Stimulated activated CD4-positive, alpha-beta T cell treated with anti-CD3 and anti-CD28 coated beads, Interleukin-2, amount 100 ng/mL, for 48 hours (primary cell): ENCODE measurements around the gene INTS6.
"Not testable (repeated sequence)": the region's sequence is repeated elsewhere in the genome, so short reads cannot be mapped to it uniquely, and the experiment has no call there.

ENCODE experiments used
- DNase-seq, 2 donors: peaks; one replicate each; pipeline ENCODE4 v3.0.0-alpha.2; 2020

INTS6 gene

DNA sequence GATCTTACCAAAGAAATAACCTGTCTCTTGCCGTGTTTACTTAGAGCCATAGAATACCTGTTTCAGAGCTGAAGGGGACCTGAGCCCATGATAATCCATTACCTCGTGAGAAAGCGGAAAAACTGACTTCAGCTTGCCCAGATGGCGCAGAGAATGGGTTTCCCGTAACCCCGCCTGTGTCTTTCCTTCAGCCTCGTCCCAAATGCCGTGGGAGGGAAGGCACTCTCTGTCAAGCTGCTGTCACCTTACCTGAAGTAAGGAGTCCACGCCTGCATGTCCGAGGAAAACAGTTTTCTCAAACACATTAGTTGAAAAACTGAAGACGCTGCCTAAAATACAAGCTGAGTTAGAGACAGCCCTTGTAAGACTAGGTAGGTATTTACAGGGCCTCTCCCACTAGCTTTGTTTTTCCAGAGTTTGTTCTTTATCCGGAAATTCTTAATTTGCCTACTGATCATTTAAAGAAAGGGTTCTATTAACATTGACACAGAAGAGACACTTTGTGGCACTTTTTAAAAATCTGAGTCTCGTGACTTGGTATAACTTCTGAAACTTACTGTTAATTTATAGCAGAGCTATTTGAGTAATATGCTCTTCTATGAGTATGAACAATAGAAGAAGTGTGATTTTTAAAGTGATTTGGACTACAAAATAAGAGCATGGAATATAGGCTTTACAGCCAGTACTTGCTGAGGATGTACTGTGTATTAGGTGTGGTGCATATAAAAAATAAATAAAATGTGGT, 1.3 kb upstream of the INTS6 start:
- DNase-seq: peak; percentile 14 to 31

DNA sequence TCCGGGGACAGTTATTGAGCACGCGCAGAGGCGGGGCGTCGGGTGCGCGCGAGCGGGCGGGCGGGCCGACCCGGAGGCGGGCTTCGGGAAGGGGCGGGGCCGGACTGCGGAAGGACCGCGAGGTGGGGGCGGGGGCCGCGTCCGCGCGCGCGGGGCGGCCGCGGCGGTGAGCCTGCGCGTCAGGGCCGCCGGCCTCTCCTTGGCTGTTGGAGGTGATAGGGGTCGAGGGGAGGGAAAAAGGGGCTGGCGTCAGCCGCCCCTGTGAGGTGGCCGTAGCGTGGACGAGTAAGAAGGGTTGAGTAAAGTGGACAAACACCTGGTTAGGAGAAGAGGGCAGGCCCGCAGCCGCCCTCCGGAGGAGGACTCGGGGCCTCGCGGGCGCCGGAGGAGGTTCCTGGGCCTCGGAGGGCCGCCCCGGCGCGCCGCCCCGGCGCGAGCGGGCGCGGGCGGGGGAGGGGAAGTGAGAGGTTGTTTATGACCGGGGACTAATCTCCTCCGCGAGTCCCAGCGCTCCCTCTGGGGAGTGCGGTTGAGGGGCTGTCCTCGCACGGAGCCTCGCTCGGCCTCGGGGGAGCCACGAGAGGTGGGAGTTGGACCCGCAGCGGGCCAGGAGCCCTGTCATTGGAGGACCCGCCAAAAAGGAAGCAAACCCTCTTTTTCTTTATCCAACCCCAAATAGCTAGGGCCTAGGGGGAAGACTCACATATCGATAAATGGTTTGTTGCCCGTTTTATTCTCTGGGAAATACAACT, 547 bp upstream of the INTS6 start:
- DNase-seq: peak; percentile 74

DNA sequence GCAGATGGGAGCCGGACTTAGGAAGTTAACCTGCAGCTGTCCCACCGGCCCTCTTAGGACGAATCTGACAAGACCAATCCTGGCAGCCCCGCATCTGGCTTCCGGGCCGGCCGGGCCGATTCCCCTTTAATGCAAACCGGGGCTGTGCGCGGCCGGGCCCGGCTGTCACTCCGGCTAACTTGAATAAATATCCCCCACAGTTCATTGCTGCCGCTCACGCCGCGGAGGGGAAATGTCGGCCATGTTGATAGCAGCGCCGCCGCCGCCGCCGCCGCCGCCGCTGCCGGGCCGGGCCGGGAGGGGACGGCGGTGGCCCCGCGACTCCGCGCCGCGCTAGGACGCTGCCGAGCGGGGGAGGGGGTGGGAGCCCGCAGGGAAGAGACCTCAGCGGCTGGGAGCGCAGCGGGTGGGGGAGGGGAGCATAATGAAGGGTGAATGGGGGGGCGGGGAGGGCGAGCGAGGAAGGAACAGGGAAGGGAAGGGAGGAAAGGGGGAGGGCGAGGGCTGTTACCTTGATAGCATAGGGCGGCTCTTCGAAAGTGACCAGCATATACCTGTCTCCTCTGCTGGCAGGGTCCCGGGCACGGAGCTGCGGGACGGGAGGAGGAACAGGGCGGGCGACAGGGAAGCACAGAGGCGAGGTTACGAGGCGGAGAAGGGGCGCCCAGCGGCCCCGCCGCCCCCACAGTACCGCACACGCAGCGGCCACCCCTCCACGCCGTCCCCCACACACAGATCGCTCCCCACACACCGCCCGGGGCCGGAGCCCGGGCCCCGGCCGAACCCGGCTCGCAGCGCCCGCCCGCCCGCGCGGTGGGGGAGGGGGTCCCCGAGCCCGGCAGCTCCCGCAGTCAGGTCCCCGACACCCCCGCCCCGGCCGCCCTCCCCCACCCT, 1.1 kb downstream of the INTS6 start:
- DNase-seq: peak; percentile 63 to 66

DNA sequence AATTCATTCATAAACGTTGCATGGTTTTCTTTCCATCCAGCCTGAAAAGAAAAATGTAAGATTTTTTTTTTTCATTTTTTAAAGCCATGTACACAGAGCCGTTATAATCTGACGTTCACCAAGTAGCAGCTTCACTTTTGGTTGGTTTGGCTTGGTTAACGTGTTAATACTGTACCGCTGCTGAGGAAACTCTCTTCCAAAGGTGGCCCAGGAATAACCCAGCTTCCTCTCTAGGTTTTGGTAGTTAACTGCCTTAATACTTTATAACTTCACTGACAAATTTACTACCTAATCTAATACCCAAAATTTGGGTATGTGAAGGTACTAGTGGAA, 1.7 kb downstream of the INTS6 start:
- DNase-seq: no peak

DNA sequence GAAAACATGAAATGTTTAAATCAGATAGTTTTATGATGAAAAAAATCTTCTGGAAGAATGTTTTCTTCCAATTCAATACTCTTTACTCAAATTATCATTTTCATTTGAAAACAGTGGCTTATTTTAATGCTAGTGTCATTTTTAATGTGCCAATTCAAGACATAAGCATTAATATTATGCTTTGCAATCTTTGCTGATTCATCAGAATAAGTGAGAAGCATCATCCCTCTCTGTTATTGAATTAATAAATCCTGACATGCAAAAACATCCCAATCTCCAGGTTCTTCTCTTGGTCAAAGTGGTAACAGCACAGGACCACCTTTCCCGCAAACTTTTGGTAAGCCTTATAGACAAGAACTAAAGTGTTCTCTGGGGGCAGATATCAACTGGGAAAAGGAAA, 3.8 kb downstream of the INTS6 start:
- no peak for DNase-seq

DNA sequence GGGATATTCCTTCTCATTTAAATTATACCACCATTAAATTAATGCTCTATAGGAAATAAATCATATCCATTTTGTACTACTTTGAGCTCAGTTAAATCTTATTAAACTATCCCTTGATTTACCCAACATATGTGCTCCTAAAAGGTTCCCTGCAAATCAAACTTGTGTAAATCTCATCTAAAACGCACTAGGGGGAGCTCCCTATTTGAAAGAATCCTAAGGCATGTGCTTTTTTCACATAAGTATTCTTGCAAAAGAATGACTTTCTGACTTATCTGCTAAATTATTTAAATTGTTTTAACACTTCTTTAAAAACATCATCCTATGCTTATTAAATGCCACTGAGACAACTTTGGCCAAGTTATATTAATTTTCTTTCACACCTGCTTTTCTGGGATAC, 7.9 kb downstream of the INTS6 start:
- no peak for DNase-seq

DNA sequence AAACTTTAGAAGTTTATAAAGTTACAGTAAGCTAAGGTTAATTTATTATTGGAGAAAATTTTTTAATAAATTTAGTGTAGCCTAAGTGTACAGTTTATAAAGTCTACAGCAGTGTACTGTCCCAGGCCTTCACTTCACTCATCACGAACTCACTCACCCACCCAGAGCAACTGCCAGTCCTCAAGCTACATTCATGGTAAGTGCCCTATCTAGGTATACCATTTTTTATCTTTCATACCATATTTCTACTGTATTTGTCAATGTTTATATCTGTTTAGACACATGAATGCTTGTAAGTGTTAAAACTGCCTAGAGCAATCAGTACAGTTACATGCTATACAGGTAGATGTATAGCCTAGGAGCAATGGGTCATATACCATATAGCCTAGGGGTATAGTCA, 12.5 kb downstream of the INTS6 start:
- DNase-seq: no peak

DNA sequence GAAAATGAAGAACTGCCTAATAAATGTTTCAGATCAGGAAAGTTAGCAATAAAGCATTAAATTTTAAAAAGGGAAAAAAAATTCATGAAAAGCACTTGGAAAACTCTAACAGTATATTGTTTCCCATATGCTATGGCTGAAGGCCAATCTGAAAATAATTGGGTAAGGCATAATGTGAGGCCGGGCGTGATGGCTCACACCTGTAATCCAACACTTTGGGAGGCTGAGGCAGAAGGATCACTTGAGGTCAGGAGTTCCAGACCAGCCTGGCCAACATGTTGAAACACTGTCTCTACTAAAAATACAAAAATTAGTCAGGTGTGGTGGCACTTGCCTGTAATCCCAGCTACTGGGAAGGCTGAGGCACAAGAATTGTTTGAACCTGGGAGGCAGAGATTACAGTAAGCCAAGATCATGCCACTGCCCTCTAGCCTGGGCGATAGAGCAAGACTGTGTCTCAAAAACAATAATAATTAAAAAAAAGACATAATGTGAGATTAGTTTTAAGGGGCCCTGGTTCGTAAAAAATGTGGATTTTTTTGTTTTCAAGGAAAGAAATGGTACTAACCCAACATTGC, 15.2 kb downstream of the INTS6 start:
- no peak for DNase-seq

DNA sequence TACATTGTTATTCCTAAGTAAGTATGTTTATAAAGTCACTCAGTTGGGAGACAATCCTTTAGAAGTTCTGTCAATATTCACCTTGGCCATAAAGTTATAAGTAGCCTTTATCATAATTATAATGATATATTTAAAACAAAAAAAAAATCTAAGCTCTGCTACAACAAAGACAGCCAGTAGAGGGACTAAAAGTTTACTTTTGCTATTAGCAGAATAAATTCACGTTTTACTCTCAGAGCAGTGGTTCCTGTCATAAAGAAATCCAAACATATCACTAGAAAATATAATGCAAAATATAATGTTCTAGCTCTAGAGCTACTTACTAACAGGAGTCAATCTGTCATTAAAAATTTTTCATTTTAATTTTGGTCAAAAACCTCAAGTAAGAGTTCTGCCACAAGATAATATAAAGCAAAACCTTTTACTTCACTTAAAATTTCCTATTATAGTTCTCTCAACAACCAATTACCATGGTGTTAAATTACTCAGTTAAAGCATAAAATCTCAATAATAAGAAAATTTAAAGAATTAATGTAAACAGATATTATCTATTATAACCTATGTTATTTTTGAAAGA, 17.7 kb downstream of the INTS6 start:
- no peak for DNase-seq

DNA sequence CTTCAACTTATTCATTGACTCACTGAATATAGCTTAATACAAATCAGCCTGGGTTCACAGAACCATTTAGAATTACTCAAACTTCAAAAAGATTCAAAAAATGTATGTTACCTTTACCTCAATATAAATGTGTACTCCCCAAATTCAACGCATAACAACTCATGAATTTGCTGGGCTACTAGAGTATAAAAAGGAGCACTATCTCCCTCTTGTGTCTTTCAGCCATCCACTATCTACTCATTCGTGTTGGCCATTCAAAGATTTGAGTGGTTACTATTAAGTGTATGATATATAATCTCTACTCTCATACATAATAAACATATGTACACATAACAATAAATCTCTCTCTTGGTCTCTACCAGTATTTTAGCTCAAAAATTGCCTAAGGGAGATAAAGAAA, 20.3 kb downstream of the INTS6 start:
- DNase-seq: no peak

DNA sequence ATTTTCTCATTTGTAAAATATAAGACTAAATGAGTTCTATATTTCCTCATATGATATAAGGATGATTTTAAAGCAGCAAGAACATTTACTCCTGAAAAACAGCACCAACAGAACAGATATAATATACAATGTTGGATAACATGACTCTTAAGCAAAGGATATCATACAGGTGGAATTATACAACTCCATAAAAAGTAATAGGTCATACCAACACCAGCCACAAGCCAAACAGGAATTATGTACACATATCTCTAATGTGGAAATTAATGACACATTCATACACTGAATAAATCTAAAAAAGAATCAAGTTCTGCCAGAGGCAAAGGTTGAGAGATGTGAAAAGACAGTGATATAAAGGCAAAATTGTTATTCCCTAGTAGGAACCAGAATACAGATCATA, 25.9 kb downstream of the INTS6 start:
- DNase-seq: no peak

DNA sequence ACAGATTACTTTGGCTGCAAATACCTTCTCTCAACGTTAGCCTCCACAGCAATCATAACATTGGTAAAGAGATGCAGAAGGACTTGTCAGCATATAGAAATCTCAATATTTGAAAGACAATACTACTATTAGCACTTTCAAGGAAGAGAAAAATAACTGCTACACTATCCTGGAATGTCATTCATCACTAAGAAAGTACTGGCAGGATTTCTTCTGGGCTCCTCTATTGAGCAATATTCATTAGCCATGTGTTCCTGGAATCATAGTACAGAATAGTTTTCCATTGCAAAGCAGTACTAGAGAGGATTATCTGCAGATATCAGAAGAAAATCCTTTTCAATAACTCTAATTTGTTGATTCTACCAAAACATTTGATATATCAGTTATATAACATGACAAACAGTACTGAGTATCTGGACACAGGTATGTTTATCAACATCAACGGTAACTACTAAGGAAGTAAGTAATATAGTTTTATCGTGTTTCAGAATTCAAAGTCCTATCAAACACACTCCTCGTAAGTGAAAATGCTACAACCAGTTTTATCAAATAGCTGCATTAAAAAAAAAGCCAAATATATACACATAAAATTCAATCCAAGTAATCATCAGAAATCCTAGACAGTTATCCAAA, 27.3 kb downstream of the INTS6 start:
- no peak for DNase-seq

DNA sequence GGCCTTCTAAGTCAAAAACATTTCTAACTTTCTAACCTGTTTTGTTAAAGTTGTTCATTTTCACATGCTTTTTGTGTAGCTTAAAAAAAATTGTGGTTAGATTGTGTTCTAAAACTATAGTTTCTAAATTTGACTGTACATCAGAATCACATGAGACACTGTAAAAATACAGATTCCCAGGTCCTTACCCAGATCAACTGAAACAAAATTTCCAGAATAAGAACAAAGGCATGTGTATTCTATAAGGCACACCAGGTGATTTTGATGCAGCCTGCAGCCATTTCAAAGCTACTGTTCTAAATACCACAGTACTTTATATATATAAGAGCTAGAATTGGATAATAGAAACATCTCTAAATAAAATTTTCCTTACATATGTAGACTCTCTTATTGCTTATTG, 29.1 kb downstream of the INTS6 start:
- DNase-seq: no peak

DNA sequence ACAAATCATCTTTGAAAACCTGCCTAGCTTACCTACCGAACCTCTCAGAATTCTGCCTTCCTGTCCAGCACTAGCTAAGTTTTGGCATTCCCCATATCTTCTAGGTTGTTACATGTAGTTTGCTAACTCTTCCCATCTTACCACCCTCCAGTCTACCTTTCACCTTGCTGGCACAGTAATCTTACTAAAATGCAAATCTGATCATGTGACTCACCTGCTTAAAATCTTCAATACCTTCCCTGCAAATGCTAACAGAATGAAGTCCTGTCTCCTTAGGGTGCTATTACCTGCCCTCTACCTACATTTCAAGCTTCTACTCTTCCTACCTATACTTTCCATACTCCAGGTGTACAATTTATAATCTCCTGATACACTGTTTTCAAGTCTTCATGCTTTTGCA, 30.4 kb downstream of the INTS6 start:
- no peak for DNase-seq

DNA sequence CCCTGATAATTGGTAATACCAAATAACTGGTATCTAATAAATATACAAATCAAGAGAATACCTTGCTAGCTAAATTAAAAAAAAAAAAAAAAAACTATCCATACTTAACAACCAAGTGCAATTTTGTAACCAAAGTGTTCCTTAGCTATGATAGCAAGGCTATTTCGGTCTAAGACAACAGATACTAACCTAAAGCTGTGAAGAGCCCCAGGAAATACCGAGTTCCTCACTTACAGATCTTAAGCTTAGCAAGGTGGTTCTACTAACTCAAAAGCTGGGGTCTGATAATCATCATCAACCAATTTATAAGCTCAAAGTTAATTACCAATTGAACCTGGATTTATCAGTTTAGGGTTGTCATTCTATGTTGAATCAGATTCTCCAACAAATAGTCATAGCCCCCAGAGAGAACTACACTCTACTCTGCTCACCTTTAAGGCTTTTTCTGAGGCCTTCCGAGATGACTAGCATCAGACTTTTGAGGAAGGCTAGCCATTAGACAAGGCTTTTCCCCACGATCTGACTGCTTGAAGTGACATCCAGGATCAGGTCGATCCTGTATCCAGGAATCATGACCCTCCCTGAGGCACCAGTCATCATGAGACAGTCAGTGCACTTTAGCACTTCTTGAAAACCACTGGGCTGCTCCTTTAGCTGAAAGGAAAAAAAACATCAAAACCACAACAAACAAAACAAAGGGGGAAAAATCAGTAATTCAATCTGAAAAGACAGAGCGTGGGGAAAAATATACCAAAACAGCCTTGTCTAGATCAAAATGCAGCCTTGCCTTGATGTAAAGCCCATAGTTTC, 31.9 kb downstream of the INTS6 start:
- no peak for DNase-seq

DNA sequence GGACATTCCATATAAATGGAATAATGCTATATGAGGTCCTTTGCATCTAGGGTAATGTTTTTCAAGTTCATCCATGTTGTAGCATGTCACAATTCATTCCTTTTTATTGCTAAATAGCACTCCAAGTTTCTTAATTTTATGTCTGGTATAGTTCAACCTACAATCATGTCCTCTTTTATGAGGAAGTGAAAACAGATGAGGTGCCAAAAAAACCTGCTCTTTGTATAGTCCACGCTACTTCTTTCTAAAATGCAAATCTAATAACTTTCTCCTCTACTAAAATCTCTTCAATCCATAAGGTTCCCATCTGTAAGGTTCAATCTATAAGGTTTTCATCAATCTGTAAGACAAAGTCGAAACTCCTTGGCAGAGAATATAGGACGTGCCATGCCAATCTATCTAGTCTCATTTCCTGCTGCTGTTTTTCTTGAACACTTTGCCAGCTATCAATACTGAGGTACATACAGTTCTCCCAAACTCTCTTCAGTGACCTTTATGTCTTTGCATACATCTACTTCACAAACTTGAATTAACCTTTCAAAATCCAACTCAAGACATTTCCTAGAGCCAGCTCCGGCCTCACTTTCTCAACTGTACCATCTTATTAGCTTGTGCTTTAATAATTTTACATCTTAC, 33.7 kb downstream of the INTS6 start:
- no peak for DNase-seq

DNA sequence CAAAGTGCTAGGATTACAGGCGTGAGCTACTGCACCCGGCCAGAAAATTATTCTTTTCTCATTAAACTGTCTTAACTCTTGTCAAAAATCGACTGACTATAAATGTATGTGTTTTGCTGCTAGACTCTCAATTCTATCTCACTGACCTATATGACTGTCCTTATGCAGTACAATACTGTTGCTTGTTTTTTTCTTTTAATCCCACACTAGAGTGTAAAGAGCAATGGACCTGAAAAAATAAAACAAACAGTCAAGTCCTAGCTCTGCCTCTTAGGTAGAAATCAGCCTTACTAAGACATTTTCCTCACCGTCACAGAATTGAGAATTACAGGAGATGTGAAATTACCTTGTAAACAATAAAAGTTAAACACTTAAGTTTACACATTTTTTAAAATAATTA, 35.1 kb downstream of the INTS6 start:
- DNase-seq: no peak

DNA sequence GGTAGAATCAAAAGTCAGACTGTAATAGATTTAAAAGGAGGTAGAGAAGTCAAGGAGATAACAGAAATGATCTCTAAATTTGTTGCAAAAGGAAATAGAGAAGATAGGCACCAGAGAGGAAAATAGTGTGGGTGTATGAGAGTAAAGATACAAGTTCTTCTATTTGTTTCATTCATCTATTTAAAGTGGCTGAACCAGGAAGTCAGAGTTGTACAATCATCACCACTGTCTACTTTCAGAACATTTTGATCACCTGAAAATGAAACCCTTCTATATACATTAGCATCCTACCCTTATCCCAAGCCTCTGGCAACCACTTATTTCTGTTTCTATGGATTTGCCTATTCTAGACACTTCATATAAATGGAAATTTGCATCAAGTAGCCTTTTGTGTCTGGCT, 36.7 kb downstream of the INTS6 start:
- DNase-seq: no peak

DNA sequence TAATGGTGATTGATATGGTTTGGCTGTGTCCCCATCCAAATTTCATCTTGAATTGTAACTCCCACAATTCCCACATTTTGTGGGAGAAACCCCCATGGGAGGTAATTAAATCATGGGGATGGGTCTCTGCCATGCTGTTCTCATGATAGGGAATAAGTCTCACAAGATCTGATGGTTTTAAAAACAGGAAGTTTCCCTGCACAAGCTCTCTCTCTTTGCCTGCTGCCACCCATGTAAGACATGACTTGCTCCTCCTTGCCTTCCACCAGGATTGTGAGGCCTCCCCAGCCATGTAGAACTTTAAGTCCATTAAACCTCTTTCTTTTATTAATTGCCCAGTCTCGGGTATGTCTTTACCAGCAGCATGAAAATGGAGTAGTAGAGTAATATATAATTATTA, 37.5 kb downstream of the INTS6 start:
- DNase-seq: not testable (repeated sequence)

DNA sequence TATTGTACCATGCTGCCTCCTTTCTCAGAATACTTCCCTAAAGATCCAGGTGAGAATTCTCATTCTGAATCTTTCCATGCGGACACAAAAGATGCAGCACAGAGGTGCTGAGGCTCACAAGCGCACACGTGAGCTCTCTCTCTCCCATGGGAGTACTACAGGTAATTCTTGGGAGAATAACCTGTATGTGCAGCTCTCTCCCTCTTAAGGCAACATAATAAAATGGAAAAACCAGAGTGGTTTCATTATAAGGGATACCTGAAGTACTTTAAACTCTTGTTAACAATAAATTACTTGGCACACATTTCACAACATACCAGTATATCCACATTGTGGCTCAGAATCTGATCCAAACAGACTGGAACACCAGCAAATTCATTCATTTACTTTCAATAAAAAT, 40.4 kb downstream of the INTS6 start:
- no peak for DNase-seq

DNA sequence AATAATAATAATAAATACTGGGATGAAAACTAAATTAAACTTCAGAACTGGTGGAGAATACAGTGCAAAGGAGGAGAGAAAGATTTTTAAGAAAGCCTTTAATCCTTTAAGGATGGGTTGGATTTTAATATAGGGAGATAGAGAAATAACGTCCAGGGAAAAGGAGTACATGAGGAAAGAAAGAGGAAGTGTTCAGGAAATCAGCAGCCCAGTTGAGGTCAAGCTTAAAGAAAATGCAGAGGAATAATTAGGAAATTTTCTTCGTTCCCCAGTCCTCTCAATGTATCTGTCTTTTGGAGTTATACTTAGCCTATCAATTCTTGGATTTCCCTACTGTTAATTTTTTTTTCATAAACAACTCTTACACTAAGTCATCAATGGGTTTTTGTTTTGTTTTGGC, 47.7 kb downstream of the INTS6 start:
- no peak for DNase-seq
